Astrocyte (in vitro differentiated cells and primary cell): ENCODE results near the gene IQGAP1. TPM values are rescaled to one million over a fixed set of nuclear protein-coding genes. Genes with fewer than 3 reads are reported as not detected.

ENCODE experiments used
- DNase-seq: peaks from one replicate; pipeline ENCODE4 v3.0.0-alpha.2; 2010; ENCODE audit warnings: low read depth
- FAIRE-seq: peaks from 2 replicates; lab custom pipeline; 2011; peaks lifted over from hg19 to GRCh38; lab: Jason Lieb, UNC
- H2AFZ ChIP-seq: 2 replicates; pipeline ENCODE4 v1.6.0; 2012; ENCODE audit warnings: low read depth, low read length, inconsistent platforms
- H3K27ac ChIP-seq: 2 replicates; pipeline ENCODE4 v1.5.1; 2011; ENCODE audit warnings: low read depth, low read length, inconsistent platforms
- H3K27me3 ChIP-seq: 2 replicates; pipeline ENCODE4 v1.6.0; 2011; ENCODE audit warnings: low read length, inconsistent platforms; ENCODE audit not compliant: insufficient read depth
- H3K36me3 ChIP-seq: 2 replicates; pipeline ENCODE4 v1.5.1; 2011; ENCODE audit warnings: low read length, inconsistent platforms; ENCODE audit not compliant: insufficient read depth
- H3K4me1 ChIP-seq: 2 replicates; pipeline ENCODE4 v1.5.1; 2011; ENCODE audit warnings: low read length, inconsistent platforms; ENCODE audit not compliant: insufficient read depth
- H3K4me2 ChIP-seq: 2 replicates; pipeline ENCODE4 v1.6.0; 2012; ENCODE audit warnings: low read length, inconsistent platforms
- H3K4me3 ChIP-seq: 2 replicates; pipeline ENCODE4 v1.5.1; 2011; ENCODE audit warnings: low read depth, mild to moderate bottlenecking, low read length, inconsistent platforms; ENCODE audit not compliant: insufficient read depth
- H3K79me2 ChIP-seq: 2 replicates; pipeline ENCODE4 v1.6.0; 2012; ENCODE audit warnings: mild to moderate bottlenecking, low read length, inconsistent platforms; ENCODE audit not compliant: insufficient read depth
- H3K9ac ChIP-seq: 2 replicates; pipeline ENCODE4 v1.6.0; 2012; ENCODE audit warnings: mild to moderate bottlenecking, low read length, inconsistent platforms
- H3K9me3 ChIP-seq: 2 replicates; pipeline ENCODE4 v1.5.1; 2012; ENCODE audit warnings: low read depth, mild to moderate bottlenecking, low read length, inconsistent platforms; ENCODE audit not compliant: insufficient read depth
- H4K20me1 ChIP-seq: 2 replicates; pipeline ENCODE4 v1.6.0; 2012; ENCODE audit warnings: low read length, inconsistent platforms; ENCODE audit not compliant: insufficient read depth
- H3K27ac Mint-ChIP-seq: one replicate; pipeline ENCODE4 v1.8.0; 2021; ENCODE audit warnings: mild to moderate bottlenecking, mixed read lengths; ENCODE audit not compliant: unreplicated experiment
- H3K27me3 Mint-ChIP-seq: one replicate; pipeline ENCODE4 v1.8.0; 2021; ENCODE audit warnings: low read depth, mixed read lengths; ENCODE audit not compliant: unreplicated experiment
- H3K36me3 Mint-ChIP-seq: one replicate; pipeline ENCODE4 v1.8.0; 2021; ENCODE audit warnings: low read depth, mixed read lengths; ENCODE audit not compliant: unreplicated experiment
- H3K4me1 Mint-ChIP-seq: one replicate; pipeline ENCODE4 v1.8.0; 2021; ENCODE audit warnings: low read depth, mixed read lengths; ENCODE audit not compliant: unreplicated experiment
- H3K4me3 Mint-ChIP-seq: one replicate; pipeline ENCODE4 v1.8.0; 2021; ENCODE audit warnings: mild to moderate bottlenecking, moderate library complexity, mixed read lengths; ENCODE audit not compliant: unreplicated experiment
- H3K9me3 Mint-ChIP-seq: one replicate; pipeline ENCODE4 v1.8.0; 2021; ENCODE audit warnings: mild to moderate bottlenecking, mixed read lengths; ENCODE audit not compliant: unreplicated experiment
- EZH2 ChIP-seq: IDR thresholded peaks from 2 replicates; pipeline ENCODE4 v1.6.1; 2012; ENCODE audit warnings: mild to moderate bottlenecking, low read length, inconsistent platforms; ENCODE audit not compliant: insufficient read depth
- total RNA-seq: library from RNA; stranded (reverse); gene quantifications from 2 replicates; pipeline ENCODE4 v1.2.1, GENCODE V29; 2021
- TF ChIP-seq, protein P1 (sequence below): IDR thresholded peaks from 2 replicates; pipeline ENCODE4 v1.5.1; 2011; ENCODE audit warnings: low read depth, mild to moderate bottlenecking, inconsistent platforms, low read length, moderate library complexity; ENCODE audit not compliant: insufficient read depth

IQGAP1 gene
- total RNA-seq, 1 donor from 2014 or later: 226 TPM

DNA sequence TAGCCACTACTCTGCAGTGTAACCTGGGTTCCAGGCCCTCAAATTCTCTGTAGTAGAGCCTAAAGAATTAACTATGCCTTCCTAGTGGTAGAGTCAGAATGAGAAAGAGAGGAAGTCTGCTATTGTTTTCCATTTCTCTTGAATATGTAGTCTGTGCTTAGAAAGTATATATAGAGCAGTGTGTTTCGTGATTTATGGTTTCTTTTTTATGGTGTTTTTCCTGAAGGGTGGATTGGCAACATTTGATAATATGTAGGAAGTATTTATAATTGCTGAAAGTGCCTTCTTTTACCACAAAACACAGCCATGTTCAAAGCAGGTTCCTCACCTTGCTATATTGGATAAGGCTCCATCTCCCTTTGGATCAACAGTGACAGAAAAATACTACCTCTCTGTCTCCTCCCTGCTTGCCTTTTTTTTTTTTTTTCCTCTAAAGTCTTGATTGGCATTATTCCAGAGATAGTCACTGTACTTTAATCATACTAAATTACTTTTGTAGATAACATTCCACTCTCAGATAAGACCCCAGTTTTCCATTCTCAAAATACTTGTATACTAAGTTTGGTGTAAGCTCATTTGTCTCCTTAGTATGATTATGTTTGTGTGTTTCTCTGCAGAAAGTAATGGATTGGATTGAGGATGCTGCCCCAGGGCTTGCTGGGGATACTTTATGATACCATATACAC, 47.8 kb downstream of the IQGAP1 start:
- DNase-seq (peak; percentile 25), FAIRE-seq (no peak)
- H3K9me3 Mint-ChIP-seq: no peaks in the 10 kb centered on the region
- peaks cover 12% of the 10 kb centered on the region for H3K4me1 Mint-ChIP-seq
- no peaks in the 10 kb centered on the region for H3K27me3 ChIP-seq
- H3K4me3 Mint-ChIP-seq: no peak overlapping the region
- H3K27me3 Mint-ChIP-seq: no peaks in the 10 kb centered on the region
- H3K36me3 Mint-ChIP-seq: peaks cover 9% of the 10 kb centered on the region
- no peak overlapping the region for H3K27ac ChIP-seq
- H3K27ac Mint-ChIP-seq: no peak overlapping the region
- no peak overlapping the region for H3K4me2 ChIP-seq
- H3K4me3 ChIP-seq: no peak overlapping the region
- peaks cover 71% of the 10 kb centered on the region for H3K79me2 ChIP-seq
- H3K4me1 ChIP-seq: no peaks in the 10 kb centered on the region
- H3K9me3 ChIP-seq: no peaks in the 10 kb centered on the region
- peaks cover 48% of the 10 kb centered on the region for H4K20me1 ChIP-seq
- no peak overlapping the region for H3K9ac ChIP-seq
- H2AFZ ChIP-seq: no peak overlapping the region
- TF ChIP-seq EZH2: no peak
- TF ChIP-seq, protein P1, sequence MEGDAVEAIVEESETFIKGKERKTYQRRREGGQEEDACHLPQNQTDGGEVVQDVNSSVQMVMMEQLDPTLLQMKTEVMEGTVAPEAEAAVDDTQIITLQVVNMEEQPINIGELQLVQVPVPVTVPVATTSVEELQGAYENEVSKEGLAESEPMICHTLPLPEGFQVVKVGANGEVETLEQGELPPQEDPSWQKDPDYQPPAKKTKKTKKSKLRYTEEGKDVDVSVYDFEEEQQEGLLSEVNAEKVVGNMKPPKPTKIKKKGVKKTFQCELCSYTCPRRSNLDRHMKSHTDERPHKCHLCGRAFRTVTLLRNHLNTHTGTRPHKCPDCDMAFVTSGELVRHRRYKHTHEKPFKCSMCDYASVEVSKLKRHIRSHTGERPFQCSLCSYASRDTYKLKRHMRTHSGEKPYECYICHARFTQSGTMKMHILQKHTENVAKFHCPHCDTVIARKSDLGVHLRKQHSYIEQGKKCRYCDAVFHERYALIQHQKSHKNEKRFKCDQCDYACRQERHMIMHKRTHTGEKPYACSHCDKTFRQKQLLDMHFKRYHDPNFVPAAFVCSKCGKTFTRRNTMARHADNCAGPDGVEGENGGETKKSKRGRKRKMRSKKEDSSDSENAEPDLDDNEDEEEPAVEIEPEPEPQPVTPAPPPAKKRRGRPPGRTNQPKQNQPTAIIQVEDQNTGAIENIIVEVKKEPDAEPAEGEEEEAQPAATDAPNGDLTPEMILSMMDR: no peak
- H3K36me3 ChIP-seq: peaks cover 22% of the 10 kb centered on the region

DNA sequence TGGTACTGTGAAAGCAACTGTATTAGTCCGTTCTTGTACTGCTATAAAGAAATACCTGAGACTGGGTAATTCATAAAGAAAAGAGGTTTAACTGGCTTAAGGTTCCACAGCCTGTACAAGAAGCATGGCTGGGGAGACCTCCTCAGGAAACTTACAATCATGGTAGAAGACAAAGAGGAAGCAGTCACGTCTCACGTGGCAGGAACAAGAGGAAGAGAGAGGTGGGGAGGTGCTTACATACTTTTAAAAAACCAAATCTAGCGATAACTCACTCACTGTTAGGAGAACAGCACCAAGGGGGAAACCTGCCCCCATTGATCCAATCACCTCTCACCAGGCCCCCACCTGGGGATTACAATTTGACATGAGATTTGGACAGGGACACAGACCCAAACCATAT, 48.9 kb downstream of the IQGAP1 start:
- FAIRE-seq: no peak

More for the DNA sequence above, 48.9 kb downstream of the IQGAP1 start:
- Histone ChIP-seq H3K36me3 (peaks cover 32% of the 10 kb centered on the region), H3K4me2 (no peak overlapping the region), H4K20me1 (peaks cover 44% of the 10 kb centered on the region), H3K4me3 (no peak overlapping the region), H3K27me3 (no peaks in the 10 kb centered on the region), H3K27ac (no peak overlapping the region), H3K4me1 (no peaks in the 10 kb centered on the region), H3K9me3 (no peaks in the 10 kb centered on the region), H2AFZ (no peak overlapping the region), H3K9ac (no peak overlapping the region), H3K79me2 (peaks cover 61% of the 10 kb centered on the region)
- Mint-ChIP-seq H3K27me3 (no peaks in the 10 kb centered on the region), H3K4me3 (no peak overlapping the region), H3K9me3 (no peaks in the 10 kb centered on the region), H3K4me1 (peaks cover 12% of the 10 kb centered on the region), H3K27ac (no peak overlapping the region), H3K36me3 (peaks cover 13% of the 10 kb centered on the region)
- no peak for DNase-seq
- TF ChIP-seq, protein P1: no peak
- TF ChIP-seq EZH2: no peak
